Erythroblast (primary cell): ENCODE data around the gene RGS19.

Experiments used
- GATA1 ChIP-seq: IDR thresholded peaks from 2 replicates; pipeline ENCODE4 v1.6.1; 2011; ENCODE audit warnings: low read depth, mild to moderate bottlenecking, control low read depth, low read length, moderate library complexity
- POLR2A ChIP-seq: IDR thresholded peaks from 2 replicates; pipeline ENCODE4 v1.6.1; 2011; ENCODE audit warnings: mild to moderate bottlenecking, low read length

DNA sequence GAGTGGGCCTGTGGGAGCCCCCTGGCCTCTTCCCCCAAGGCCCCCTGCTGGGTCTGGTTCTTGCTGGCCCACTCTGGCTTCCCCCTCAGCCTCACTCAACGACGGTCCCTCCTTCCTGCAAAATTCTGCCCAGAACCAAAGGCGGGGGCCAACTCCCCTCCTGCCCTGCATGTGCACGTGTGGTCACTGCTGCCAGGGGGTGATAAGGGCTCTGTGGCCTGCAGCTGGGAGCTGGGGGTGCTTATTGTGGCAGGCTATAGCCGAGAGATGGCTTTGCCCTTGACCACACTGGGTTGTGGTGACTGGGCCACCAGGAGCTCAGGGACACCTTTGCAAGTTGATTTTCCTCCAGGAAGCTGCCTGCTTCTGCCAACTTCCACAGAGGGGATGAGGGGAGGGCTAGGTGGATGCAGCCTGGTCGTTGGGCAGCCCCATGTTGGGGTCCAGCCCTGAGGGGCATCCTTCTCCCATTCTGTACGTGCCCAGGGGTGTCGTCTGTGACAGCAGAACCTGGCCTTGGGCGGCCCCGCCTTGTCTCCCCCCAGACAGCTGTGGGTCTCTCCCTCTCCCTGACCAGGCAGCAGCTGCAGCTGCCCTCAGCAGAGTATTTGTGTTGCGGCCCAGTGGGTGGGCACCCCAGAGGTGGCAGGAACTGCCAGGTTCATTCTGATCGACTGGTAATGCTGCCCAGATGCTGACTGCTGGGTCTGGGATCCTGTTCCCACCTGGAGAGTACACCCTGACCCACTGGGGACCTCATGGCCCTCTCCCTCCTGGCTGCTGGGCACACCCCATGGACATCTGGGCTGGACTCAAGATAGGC lies 10.7 kb downstream of the RGS19 start:
- TF ChIP-seq POLR2A (no peak), GATA1 (no peak)
